GM19467 (cell line): ENCODE data around the gene PODNL1.
"Not testable (repeated sequence)": the region's sequence is repeated elsewhere in the genome, so short reads cannot be mapped to it uniquely, and the experiment has no call there.

Experiments
- ATAC-seq: cut with Tn5 transposase; IDR thresholded peaks from one replicate; pipeline ENCODE4 v1.9.1; 2021; ENCODE audit warnings: mild to moderate bottlenecking, moderate library complexity; ENCODE audit not compliant: unreplicated experiment

The PODNL1 gene

GRCh38 chr19:13973479-13973878, 35.3 kb upstream of the PODNL1 start:
- ATAC-seq, result not testable (repeated sequence)

GRCh38 chr19:13972368-13973155, 34.3 kb upstream of the PODNL1 start:
- no peak for ATAC-seq

GRCh38 chr19:13971868-13972267, 33.7 kb upstream of the PODNL1 start:
- ATAC-seq, result not testable (repeated sequence)

DNA sequence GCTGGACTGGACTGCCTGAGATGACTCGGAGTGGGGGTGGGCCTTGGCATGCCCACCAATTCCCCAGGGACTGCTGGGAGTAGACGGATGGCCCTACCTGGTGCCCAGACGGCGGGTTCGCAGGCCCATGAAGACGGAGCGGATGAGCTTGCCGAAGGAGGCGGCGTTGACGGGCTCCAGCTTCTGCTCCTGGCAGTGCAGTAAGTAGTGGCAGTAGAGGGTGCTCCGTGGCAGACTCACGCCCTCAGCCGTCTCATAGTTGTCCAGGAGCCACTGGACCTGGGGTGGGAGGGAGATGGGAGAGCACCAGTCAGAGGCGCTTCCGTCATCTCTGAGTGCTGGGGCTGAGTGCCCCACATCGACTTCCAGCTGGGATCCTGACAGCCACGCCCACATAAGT, 31.7 kb upstream of the PODNL1 start:
- ATAC-seq, result no peak

- no peak for ATAC-seq
Observed at GRCh38 chr19:13968999-13969398, 30.8 kb upstream of the PODNL1 start.

- no peak for ATAC-seq
Observed at GRCh38 chr19:13968383-13968935, 30.2 kb upstream of the PODNL1 start.

DNA sequence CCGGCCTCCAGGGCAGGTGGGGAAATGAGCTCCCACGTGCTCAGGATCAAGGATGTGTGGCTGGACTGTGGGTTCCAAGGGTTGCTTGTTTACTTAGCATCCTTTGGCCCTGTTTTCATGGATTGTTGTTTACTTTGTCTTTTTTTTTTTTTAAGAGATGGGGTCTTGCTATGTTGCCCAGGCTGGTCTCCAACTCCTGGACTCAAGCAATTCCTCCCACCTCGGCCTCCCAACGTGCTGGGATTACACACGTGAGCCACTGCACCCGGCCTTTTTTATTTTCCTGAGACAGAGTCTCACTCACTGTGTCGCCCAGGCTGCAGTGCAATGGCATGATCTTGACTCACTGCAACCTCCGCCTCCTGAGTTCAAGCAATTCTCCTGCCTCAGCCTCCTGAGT, 29.0 kb upstream of the PODNL1 start:
- ATAC-seq, result not testable (repeated sequence)

DNA sequence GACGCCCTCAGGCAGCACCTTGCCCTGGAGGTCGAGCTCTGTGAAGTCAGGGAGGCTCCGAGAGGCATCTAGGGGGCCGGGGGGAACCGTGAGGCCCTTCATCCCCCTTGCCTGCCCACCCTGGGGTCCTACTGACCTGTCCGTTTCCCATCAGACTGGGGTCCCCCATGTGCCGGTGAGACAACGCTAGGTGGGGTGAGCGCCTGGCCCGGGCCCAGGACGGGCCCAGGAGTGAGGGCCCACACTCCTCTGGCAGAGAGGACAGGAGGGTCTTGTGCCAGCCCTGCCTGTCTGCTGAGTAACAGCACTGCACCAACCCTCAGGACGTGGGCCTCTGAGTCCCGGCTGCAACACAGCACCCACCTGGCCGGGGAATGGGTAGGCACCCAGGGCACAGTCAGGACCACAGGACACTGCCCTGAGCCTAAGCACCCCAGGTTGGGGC, 28.5 kb upstream of the PODNL1 start:
- no peak for ATAC-seq

DNA sequence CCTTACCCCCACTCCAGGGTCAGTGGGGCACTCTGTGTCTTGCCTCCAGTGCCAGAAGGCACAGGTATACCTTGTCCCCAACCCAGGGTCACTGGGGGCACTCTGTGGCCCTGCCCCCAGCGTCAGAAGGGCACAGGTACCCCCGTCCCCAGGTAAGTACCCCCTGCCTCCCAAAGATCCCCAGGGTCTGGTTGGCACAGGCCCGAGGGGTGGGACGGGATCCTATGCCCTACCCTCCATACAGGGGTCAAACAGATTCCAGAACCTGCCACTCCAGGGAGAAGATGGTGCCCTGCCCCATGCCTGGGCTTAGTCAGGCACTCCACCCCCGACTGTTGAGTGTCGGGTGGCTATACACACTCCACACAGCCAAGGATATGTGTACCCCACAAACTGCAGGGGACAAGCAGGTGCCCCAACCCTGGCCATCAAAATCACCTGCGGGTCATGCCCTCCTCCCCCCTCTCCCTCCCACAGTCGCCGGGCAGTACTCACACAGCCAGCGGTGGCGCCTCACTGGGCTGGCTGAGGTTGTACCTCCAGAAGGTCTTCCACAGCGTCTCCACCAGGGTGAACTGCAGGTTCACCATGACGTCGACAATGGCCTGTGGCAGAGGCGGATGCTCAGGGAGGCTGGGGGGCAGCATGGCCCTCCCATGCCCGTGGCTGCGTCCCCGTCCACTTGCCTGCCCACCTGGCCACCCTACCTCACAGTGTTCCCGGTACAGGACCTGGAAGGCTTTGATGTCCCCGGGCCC, 27.9 kb upstream of the PODNL1 start:
- ATAC-seq, result no peak

GRCh38 chr19:13965377-13965896, 27.2 kb upstream of the PODNL1 start:
- ATAC-seq, result no peak

- ATAC-seq, result no peak
Observed at GRCh38 chr19:13964776-13965175, 26.6 kb upstream of the PODNL1 start.

- no peak for ATAC-seq
Observed at GRCh38 chr19:13963603-13964105, 25.4 kb upstream of the PODNL1 start.

GRCh38 chr19:13962699-13963602, 24.7 kb upstream of the PODNL1 start:
- ATAC-seq, result no peak

DNA sequence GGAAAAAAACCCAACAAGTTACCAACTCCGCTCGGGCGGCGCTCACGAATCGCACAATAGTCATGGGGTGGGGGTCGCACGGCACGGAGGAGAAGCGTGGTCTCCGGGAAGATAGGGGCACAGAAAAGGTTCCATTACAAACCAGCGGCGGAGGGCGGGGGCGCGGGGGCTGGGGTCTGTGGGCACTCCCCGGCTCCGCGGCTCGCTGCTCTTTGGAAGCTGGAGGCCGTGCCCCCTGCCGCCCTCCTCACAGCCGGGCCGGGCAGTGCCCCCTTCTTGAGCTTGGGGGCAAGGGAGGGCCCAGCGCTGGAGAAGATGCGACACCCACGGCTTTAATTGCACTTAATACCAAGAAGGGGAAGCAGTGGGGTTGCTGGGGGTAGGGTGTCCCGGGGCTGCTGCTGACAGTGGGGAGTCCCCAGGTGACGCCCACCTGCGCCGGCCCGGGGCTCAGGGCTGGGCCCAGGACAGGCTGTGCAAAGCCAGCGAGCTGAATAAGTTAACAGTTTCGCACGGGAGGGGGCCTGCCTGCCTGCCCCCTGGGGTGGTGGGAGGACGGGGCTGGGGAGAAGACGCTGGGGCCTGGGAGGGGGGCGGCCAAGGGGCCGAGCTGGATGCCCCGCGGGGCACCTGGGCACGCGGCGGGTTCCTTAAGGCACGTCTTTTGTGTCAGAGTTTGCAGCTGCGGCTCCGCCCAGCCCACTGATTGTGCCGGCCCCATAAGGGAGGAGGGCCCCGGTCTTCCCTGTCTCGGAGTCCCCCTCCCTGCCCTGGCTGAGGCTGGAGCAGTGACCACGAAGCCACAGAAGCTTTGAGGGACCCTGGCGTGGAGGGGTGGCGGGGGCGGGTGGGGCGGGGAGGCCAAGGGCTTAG, 23.8 kb upstream of the PODNL1 start:
- no peak for ATAC-seq

DNA sequence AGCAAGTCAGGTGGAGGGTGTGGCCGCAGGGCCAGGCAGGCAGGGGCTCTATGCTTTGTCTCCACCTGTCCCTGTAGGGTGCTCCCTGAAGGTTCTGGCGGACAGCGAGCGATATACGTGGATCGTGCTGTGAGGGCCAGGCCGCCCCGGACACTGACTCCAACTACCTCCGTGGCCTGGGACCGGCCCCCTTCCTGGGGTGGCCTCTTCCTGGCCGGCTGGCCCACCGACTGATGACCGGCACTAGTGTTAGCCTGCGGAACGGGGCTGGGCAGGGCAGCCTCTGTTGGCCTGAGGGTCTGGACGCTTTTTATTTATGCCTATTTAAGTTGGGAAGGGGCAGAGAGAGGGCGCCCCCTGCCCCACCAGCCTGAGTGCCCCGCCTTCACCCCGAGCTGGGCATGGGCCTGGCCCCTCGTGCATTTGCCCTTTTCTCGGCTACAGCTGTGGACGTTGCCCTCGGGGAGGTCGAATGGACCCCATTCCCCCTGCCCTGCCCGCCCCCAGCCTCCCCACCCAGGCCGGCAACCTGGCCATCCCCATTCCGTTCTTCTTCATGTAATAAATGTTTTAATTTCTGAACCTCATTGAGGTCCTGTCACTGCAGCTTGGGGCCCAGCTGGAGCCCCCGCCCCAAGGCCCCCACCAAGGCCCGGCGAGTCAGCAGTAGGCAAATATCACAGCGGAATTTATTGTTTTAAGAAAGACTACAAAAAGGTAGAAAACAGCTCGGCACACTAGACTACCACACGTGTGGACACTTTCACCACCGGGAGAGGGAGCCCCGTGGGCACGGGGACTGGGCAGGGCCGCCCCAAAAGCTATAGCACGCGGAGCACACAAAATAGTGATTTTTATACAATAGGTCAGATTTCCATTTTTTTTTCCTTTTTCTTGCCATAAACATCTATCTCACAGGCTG, 22.9 kb upstream of the PODNL1 start:
- ATAC-seq, result no peak

GRCh38 chr19:13959962-13960862, 22.0 kb upstream of the PODNL1 start:
- no peak for ATAC-seq
